Colonic mucosa (tissue), 4 donors: Measurements from ENCODE around the gene MRGPRD. TPM values are rescaled to one million over a fixed set of nuclear protein-coding genes. Genes with fewer than 3 reads are reported as not detected.

ENCODE experiments used
- DNase-seq: peaks from one replicate; pipeline ENCODE4 v3.0.0-alpha.2; 2020
- H3K27ac ChIP-seq: fragments of 200-600 bp; one replicate; pipeline ENCODE4 v1.8.0; 2021
- H3K27me3 ChIP-seq: fragments of 200-600 bp; one replicate; pipeline ENCODE4 v1.8.0; 2021
- H3K36me3 ChIP-seq: fragments of 200-600 bp; one replicate; pipeline ENCODE4 v1.8.0; 2021
- H3K4me1 ChIP-seq: fragments of 200-600 bp; one replicate; pipeline ENCODE4 v1.8.0; 2021; ENCODE audit warnings: mild to moderate bottlenecking
- H3K4me3 ChIP-seq: fragments of 200-600 bp; one replicate; pipeline ENCODE4 v1.8.0; 2021
- H3K9ac ChIP-seq, 2 donors: one replicate each; pipeline ENCODE4 v1.7.0; 2013; ENCODE audit warnings: control low read depth in 2 of 2, low read depth in 2 of 2, low read length in 2 of 2
- H3K9me3 ChIP-seq: fragments of 200-600 bp; one replicate; pipeline ENCODE4 v1.8.0; 2021
- CTCF ChIP-seq: fragments of 200-600 bp; IDR thresholded peaks from one replicate; pipeline ENCODE4 v1.8.0; 2022; ENCODE audit warnings: antibody characterized with exemption, mild to moderate bottlenecking
- intact Hi-C: fragments of 100-400 bp; cut with DNase I; formaldehyde crosslinking; loops from one replicate; pipeline ENCODE4 v1.14.1; 2022
- total RNA-seq, 2 donors: library from RNA; stranded (reverse); fragmentation: NEBNext Ultra II Directional in 1 of 2; extraction: Animal tissue kit (Norgen Biotek cat#: 25700) in 1 of 2; gene quantifications; one replicate each; pipeline ENCODE4 v1.2.1, GENCODE V29; 2021
- donor health status: healthy.
- donor health status: DM: no; HTN: no; CAD: no.
- donor health status: DM: no; HTN: no; CAD: no.

The MRGPRD gene
- total RNA-seq, 2 donors from 2014 or later: not detected

GRCh38 chr11:68932358-68932757 is 48.4 kb downstream of the MRGPRD start:
- intact Hi-C loops: no loop called here
- TF ChIP-seq CTCF: no peak
- Histone ChIP-seq H3K4me3 (no peak overlapping the region), H3K9me3 (no peaks in the 10 kb centered on the region), H3K9ac (no peak overlapping the region), H3K36me3 (peaks cover 20% of the 10 kb centered on the region), H3K27ac (no peak overlapping the region), H3K27me3 (no peaks in the 10 kb centered on the region), H3K4me1 (no peaks in the 10 kb centered on the region)
- DNase-seq: no peak

- Histone ChIP-seq H3K27me3 (no peaks in the 10 kb centered on the region), H3K9me3 (no peaks in the 10 kb centered on the region), H3K4me3 (no peak overlapping the region), H3K27ac (no peak overlapping the region), H3K9ac (no peak overlapping the region), H3K4me1 (no peaks in the 10 kb centered on the region), H3K36me3 (peaks cover 16% of the 10 kb centered on the region)
- TF ChIP-seq CTCF: no peak
- DNase-seq: no peak
- intact Hi-C loops: no loop called here
Measured at GRCh38 chr11:68931911-68932310, 48.9 kb downstream of the MRGPRD start.

GRCh38 chr11:68930991-68931855 is 49.6 kb downstream of the MRGPRD start:
- Histone ChIP-seq H3K4me3 (no peak overlapping the region), H3K36me3 (peaks cover 15% of the 10 kb centered on the region), H3K9me3 (no peaks in the 10 kb centered on the region), H3K4me1 (no peaks in the 10 kb centered on the region), H3K27ac (no peak overlapping the region), H3K9ac (no peak overlapping the region), H3K27me3 (no peaks in the 10 kb centered on the region)
- intact Hi-C loops: no loop called here
- no peak for DNase-seq
- TF ChIP-seq CTCF: no peak

Other genes starting within 250 kb of the MRGPRD start
- gene TESMIN, start 229.5 kb downstream of the MRGPRD start, total RNA-seq: 10 to 100 TPM; 14.3 to 20.7 TPM
- 100 to 1,000 TPM; 197 to 213 TPM for gene CPT1A, start 139.1 kb downstream of the MRGPRD start, total RNA-seq
- gene MRPL21, start 77.2 kb downstream of the MRGPRD start, total RNA-seq: 100 to 1,000 TPM in 1 of 2 donors, 10 to 100 TPM in 1; 59.8 to 104 TPM
- gene IGHMBP2, start 77.1 kb downstream of the MRGPRD start, total RNA-seq: 10 to 100 TPM; 16.6 to 20.4 TPM
- 10 to 100 TPM in 1 of 2 donors, 1 to 10 TPM in 1; 3.0 to 17.9 TPM for gene MRGPRF, start 32.3 kb upstream of the MRGPRD start, total RNA-seq
- 10 to 100 TPM; 14.5 to 21.1 TPM for gene TPCN2, start 67.9 kb upstream of the MRGPRD start, total RNA-seq
- under 1 TPM in 1 of 2 donors, not detected in 1; 0.10 TPM for gene SMIM38, start 174.9 kb upstream of the MRGPRD start, total RNA-seq